Subcutaneous abdominal adipose tissue (tissue), 5 donors: ENCODE measurements around the gene GALNT18.

Source experiments
- H3K27ac ChIP-seq: one replicate; pipeline ENCODE4 v1.7.0; 2013; ENCODE audit warnings: low read depth, mild to moderate bottlenecking, inconsistent platforms, low read length, moderate library complexity
- H3K27me3 ChIP-seq, 5 donors: one replicate each; pipeline ENCODE4 v1.7.0; 2013; ENCODE audit warnings: low read length in 5 of 5, inconsistent platforms in 1 of 5; ENCODE audit not compliant: control insufficient read depth in 5 of 5, insufficient read depth in 4 of 5
- H3K36me3 ChIP-seq, 5 donors: one replicate each; pipeline ENCODE4 v1.7.0; 2013; ENCODE audit warnings: low read length in 5 of 5; ENCODE audit not compliant: control insufficient read depth in 5 of 5, insufficient read depth in 5 of 5
- H3K4me1 ChIP-seq, 5 donors: one replicate each; pipeline ENCODE4 v1.7.0; 2013; ENCODE audit warnings: low read length in 5 of 5, mild to moderate bottlenecking in 3 of 5, moderate library complexity in 1 of 5; ENCODE audit not compliant: control insufficient read depth in 5 of 5, insufficient read depth in 5 of 5
- H3K4me3 ChIP-seq, 5 donors: one replicate each; pipeline ENCODE4 v1.7.0; 2013; ENCODE audit warnings: low read length in 5 of 5, low read depth in 1 of 5
- H3K9ac ChIP-seq, 5 donors: one replicate each; pipeline ENCODE4 v1.7.0; 2013; ENCODE audit warnings: low read length in 5 of 5, mild to moderate bottlenecking in 4 of 5, moderate library complexity in 3 of 5
- H3K9me3 ChIP-seq, 5 donors: one replicate each; pipeline ENCODE4 v1.7.0; 2013; ENCODE audit warnings: low read length in 5 of 5; ENCODE audit not compliant: control insufficient read depth in 5 of 5
- donor health status: healthy.
- donor health status: healthy.
- donor health status: healthy.
- donor health status: healthy.
- donor health status: healthy.

Gene GALNT18

GRCh38 chr11:11381471-11382105, 240.2 kb downstream of the GALNT18 start:
- Histone ChIP-seq H3K9ac (no peak overlapping the region), H3K27ac (no peak overlapping the region), H3K36me3 (peaks cover 0 to 10% (median 0%) of the 10 kb centered on the region in 5 donors), H3K4me1 (peaks cover 0 to 9% (median 4%) of the 10 kb centered on the region in 5 donors), H3K4me3 (no peak overlapping the region), H3K27me3 (no peaks in the 10 kb centered on the region), H3K9me3 (no peaks in the 10 kb centered on the region)

DNA sequence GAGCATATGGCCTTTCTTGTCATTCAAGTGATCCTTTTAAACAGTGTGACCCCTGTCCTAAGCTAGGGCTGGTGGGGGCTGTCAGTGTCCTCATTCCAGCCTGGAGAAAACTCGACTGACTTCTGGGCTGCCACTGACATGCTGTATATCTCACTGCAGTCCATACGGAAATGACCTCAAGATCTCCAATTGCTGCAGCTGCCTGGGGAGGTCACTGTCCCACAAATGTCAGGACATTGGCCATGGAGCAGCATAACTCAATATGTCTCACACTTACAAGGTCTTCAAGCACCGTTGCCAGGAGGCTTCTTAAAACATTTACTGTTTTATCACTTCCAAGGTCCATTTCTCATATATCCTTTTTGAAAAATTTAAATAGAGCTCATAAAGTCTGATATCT, 240.9 kb downstream of the GALNT18 start:
- H3K9ac ChIP-seq = no peak overlapping the region
- H3K4me3 ChIP-seq = no peak overlapping the region
- no peaks in the 10 kb centered on the region for H3K9me3 ChIP-seq
- peaks cover 0 to 10% (median 0%) of the 10 kb centered on the region in 5 donors for H3K36me3 ChIP-seq
- no peaks in the 10 kb centered on the region for H3K27me3 ChIP-seq
- H3K4me1 ChIP-seq = peaks cover 0 to 9% (median 4%) of the 10 kb centered on the region in 5 donors
- no peak overlapping the region for H3K27ac ChIP-seq

- Histone ChIP-seq H3K27me3 (no peaks in the 10 kb centered on the region), H3K27ac (no peak overlapping the region), H3K9ac (no peak overlapping the region), H3K36me3 (peaks cover 0 to 10% (median 0%) of the 10 kb centered on the region in 5 donors), H3K4me3 (no peak overlapping the region), H3K9me3 (no peaks in the 10 kb centered on the region), H3K4me1 (peaks cover 0 to 9% (median 4%) of the 10 kb centered on the region in 5 donors)
Observed at GRCh38 chr11:11380340-11380739, 241.5 kb downstream of the GALNT18 start.

GRCh38 chr11:11379661-11380060, 242.1 kb downstream of the GALNT18 start:
- H3K4me1 ChIP-seq = peaks cover 0 to 9% (median 4%) of the 10 kb centered on the region in 5 donors
- no peaks in the 10 kb centered on the region for H3K9me3 ChIP-seq
- peaks cover 0 to 10% (median 0%) of the 10 kb centered on the region in 5 donors for H3K36me3 ChIP-seq
- no peaks in the 10 kb centered on the region for H3K27me3 ChIP-seq
- H3K9ac ChIP-seq = no peak overlapping the region
- H3K27ac ChIP-seq = no peak overlapping the region
- H3K4me3 ChIP-seq = no peak overlapping the region

- Histone ChIP-seq H3K9me3 (no peaks in the 10 kb centered on the region), H3K27me3 (no peaks in the 10 kb centered on the region), H3K4me3 (no peak overlapping the region), H3K4me1 (peaks cover 0 to 9% (median 4%) of the 10 kb centered on the region in 5 donors), H3K36me3 (peaks cover 0 to 10% (median 0%) of the 10 kb centered on the region in 5 donors), H3K27ac (no peak overlapping the region), H3K9ac (no peak overlapping the region)
Observed at GRCh38 chr11:11378184-11378940, 243.4 kb downstream of the GALNT18 start.

GRCh38 chr11:11374358-11375148, 247.3 kb downstream of the GALNT18 start:
- no peaks in the 10 kb centered on the region for H3K9me3 ChIP-seq
- H3K27me3 ChIP-seq = peaks cover 0 to 2% (median 0%) of the 10 kb centered on the region in 5 donors
- H3K4me3 ChIP-seq = no peak overlapping the region
- H3K36me3 ChIP-seq = peaks cover 0 to 20% (median 3%) of the 10 kb centered on the region in 5 donors
- H3K4me1 ChIP-seq = peaks cover 0 to 4% (median 0%) of the 10 kb centered on the region in 5 donors
- H3K9ac ChIP-seq = no peak overlapping the region
- no peak overlapping the region for H3K27ac ChIP-seq

GRCh38 chr11:11373934-11374333, 247.9 kb downstream of the GALNT18 start:
- Histone ChIP-seq H3K27me3 (peaks cover 0 to 2% (median 0%) of the 10 kb centered on the region in 5 donors), H3K27ac (no peak overlapping the region), H3K4me3 (no peak overlapping the region), H3K4me1 (peaks cover 0 to 4% (median 0%) of the 10 kb centered on the region in 5 donors), H3K9me3 (no peaks in the 10 kb centered on the region), H3K9ac (no peak overlapping the region), H3K36me3 (peaks cover 0 to 20% (median 3%) of the 10 kb centered on the region in 5 donors)

DNA sequence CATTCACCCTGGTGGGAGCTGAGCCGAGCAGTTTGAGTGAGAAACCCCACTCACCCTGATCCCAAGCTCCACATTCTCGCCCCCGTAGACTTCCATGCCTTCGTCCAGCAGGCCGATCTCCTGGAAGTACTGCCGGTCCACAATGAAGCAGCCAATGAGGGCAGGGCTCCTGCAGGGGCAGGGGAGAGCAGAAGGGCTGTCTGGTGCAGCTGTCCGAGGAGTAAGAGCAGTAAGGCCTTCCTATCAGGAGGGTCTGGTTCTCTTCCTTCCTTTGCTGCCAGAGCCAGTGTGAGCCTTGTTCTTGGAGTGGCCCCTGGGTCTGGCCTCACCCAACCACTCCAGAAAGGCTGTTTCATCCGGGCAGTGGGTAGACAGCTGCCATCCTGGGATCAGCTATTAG, 249.3 kb downstream of the GALNT18 start:
- peaks cover 0 to 2% (median 0%) of the 10 kb centered on the region in 5 donors for H3K27me3 ChIP-seq
- peaks cover 0 to 4% (median 0%) of the 10 kb centered on the region in 5 donors for H3K4me1 ChIP-seq
- peaks cover 0 to 3% (median 0%) of the 10 kb centered on the region in 5 donors for H3K9me3 ChIP-seq
- peaks cover 0 to 15% (median 3%) of the 10 kb centered on the region in 5 donors for H3K36me3 ChIP-seq
- H3K9ac ChIP-seq = no peak overlapping the region
- no peak overlapping the region for H3K27ac ChIP-seq
- no peak overlapping the region for H3K4me3 ChIP-seq

- Histone ChIP-seq H3K27ac (no peak overlapping the region), H3K9ac (no peak overlapping the region), H3K36me3 (peaks cover 0 to 10% (median 0%) of the 10 kb centered on the region in 5 donors), H3K9me3 (peaks cover 0 to 3% (median 0%) of the 10 kb centered on the region in 5 donors), H3K27me3 (peaks cover 0 to 2% (median 0%) of the 10 kb centered on the region in 5 donors), H3K4me1 (peaks cover 0 to 4% (median 0%) of the 10 kb centered on the region in 5 donors), H3K4me3 (no peak overlapping the region)
Observed at GRCh38 chr11:11370962-11371303, 250.9 kb downstream of the GALNT18 start.
